Panc1 (cell line): ENCODE results near the gene LSM4. TPM values are rescaled to one million over a fixed set of nuclear protein-coding genes. Genes with fewer than 3 reads are reported as not detected.

Source experiments
- ATAC-seq: fragments of 200-7000 bp; cut with Tn5 transposase; 2 replicates; pipeline ENCODE4 v1.9.1; 2020; ENCODE audit warnings: mild to moderate bottlenecking, moderate library complexity
- BruUV-seq: library from RNA; stranded (reverse); fragments of 400-500 nt; replicated peaks from 2 replicates; lab custom pipeline; 2021; lab: Mats Ljungman, UMichigan
- CTCF ChIA-PET: fragments of 300-600 bp; sonication (Branson Sonifier 250); formaldehyde crosslinking; loops from one replicate; lab custom pipeline; 2022; ENCODE audit warnings: antibody characterized with exemption; lab: Charles Lee
- POLR2A ChIA-PET: fragments of 300-600 bp; sonication (Branson Sonifier 250); formaldehyde crosslinking; loops from one replicate; lab custom pipeline; 2022; ENCODE audit warnings: antibody characterized with exemption; lab: Charles Lee
- DNase-seq: peaks from one replicate; pipeline ENCODE4 v3.0.0-alpha.2; 2010; ENCODE audit warnings: low read depth, low spot score
- H3K27ac ChIP-seq: 2 replicates; pipeline ENCODE4 v1.5.1; 2011; ENCODE audit warnings: mild to moderate bottlenecking, low read length, inconsistent platforms
- H3K27me3 ChIP-seq: fragments of 200-500 bp; sonication (Bioruptor generic); 2 replicates; pipeline ENCODE4 v1.6.0; 2014; ENCODE audit warnings: low read length, inconsistent platforms; ENCODE audit not compliant: control insufficient read depth, insufficient read depth
- H3K36me3 ChIP-seq: fragments of 200-500 bp; sonication (Bioruptor generic); 2 replicates; pipeline ENCODE4 v1.5.1; 2014; ENCODE audit warnings: inconsistent platforms, mild to moderate bottlenecking, low read length, moderate library complexity; ENCODE audit not compliant: control insufficient read depth, insufficient read depth
- H3K4me1 ChIP-seq: 2 replicates; pipeline ENCODE4 v1.5.1; 2011; ENCODE audit warnings: inconsistent platforms, mild to moderate bottlenecking, low read length, moderate library complexity; ENCODE audit not compliant: control insufficient read depth, insufficient read depth
- H3K4me3 ChIP-seq, 2 experiments: 2 replicates each; pipeline ENCODE4 v1.5.1; 2011 to 2012; ENCODE audit warnings: low read depth in 2 of 2, low read length in 2 of 2, mild to moderate bottlenecking in 2 of 2, inconsistent platforms in 1 of 2, moderate library complexity in 1 of 2
- H3K9me3 ChIP-seq: fragments of 200-500 bp; sonication (Bioruptor generic); 2 replicates; pipeline ENCODE4 v1.5.1; 2014; ENCODE audit warnings: low read depth, mild to moderate bottlenecking, inconsistent platforms, low read length, moderate library complexity; ENCODE audit not compliant: control insufficient read depth, insufficient read depth
- POLR2AphosphoS5 ChIP-seq: IDR thresholded peaks from 2 replicates; pipeline ENCODE4 v1.6.1; 2012; ENCODE audit warnings: mild to moderate bottlenecking, low read depth, low read length, moderate library complexity
- SIN3A ChIP-seq: IDR thresholded peaks from 2 replicates; pipeline ENCODE4 v1.6.1; 2012; ENCODE audit warnings: low read depth, mild to moderate bottlenecking, low read length, moderate library complexity, borderline replicate concordance; ENCODE audit not compliant: insufficient read depth
- TCF7L2 ChIP-seq: IDR thresholded peaks from 2 replicates; pipeline ENCODE4 v1.6.1; 2011; ENCODE audit warnings: mild to moderate bottlenecking, low read depth, low read length, inconsistent platforms
- in situ Hi-C: cut with HindIII; loops from 2 replicates; pipeline ENCODE4 v1.10.0; 2016; ENCODE audit warnings: low sequenced_read_pairs, low pct_unique_long_range_greater_than_20kb
- intact Hi-C: fragments of 100-400 bp; cut with micrococcal nuclease; formaldehyde crosslinking; loops from one replicate; pipeline ENCODE4 v1.10.0; 2022; ENCODE audit not compliant: unreplicated experiment
- total RNA-seq: library from RNA; stranded (reverse); gene quantifications from one replicate; pipeline ENCODE4 v1.2.1, GENCODE V29; 2021; ENCODE audit not compliant: unreplicated experiment
- TF ChIP-seq, protein P1 (sequence below): fragments of 450-650 bp; IDR thresholded peaks from 2 replicates; pipeline ENCODE4 v1.5.1; 2017; ENCODE audit warnings: mild to moderate bottlenecking
- TF ChIP-seq, protein P2 (sequence below), 2 experiments: IDR thresholded peaks; 2 replicates each; pipeline ENCODE4 v1.6.1; 2011 to 2012; ENCODE audit warnings: low read depth in 2 of 2, control low read depth in 1 of 2, low read length in 1 of 2, mild to moderate bottlenecking in 1 of 2, moderate library complexity in 1 of 2; ENCODE audit not compliant: insufficient read depth in 1 of 2

Gene LSM4
- total RNA-seq, 1 experiment from 2014 or later: 209 TPM

DNA sequence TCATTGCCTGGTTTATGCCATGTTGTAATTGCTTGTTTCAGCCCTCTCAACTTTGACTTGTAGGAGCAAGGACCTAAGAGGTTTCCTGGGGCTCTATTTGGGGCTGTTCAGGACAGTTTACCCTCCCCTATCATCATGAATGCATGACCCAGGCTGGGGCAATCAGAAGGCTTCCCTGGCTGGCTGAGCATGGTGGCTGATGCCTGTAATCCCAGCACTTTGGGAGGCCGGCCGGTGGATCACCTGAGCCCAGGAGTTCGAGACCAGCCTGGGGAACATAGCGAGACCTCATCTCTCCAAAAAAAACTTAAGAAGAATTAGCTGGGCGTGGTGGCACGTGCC is 6.1 kb upstream of the LSM4 start:
- Histone ChIP-seq H3K4me3 (peak overlapping the region; percentile 31 to 51), H3K27me3 (no peaks in the 10 kb centered on the region), H3K27ac (peak overlapping the region; percentile 84), H3K9me3 (no peaks in the 10 kb centered on the region), H3K36me3 (no peaks in the 10 kb centered on the region), H3K4me1 (peaks cover 7% of the 10 kb centered on the region)
- no peak for TF ChIP-seq TCF7L2
- TF ChIP-seq POLR2AphosphoS5: no peak
- TF ChIP-seq, protein P1, sequence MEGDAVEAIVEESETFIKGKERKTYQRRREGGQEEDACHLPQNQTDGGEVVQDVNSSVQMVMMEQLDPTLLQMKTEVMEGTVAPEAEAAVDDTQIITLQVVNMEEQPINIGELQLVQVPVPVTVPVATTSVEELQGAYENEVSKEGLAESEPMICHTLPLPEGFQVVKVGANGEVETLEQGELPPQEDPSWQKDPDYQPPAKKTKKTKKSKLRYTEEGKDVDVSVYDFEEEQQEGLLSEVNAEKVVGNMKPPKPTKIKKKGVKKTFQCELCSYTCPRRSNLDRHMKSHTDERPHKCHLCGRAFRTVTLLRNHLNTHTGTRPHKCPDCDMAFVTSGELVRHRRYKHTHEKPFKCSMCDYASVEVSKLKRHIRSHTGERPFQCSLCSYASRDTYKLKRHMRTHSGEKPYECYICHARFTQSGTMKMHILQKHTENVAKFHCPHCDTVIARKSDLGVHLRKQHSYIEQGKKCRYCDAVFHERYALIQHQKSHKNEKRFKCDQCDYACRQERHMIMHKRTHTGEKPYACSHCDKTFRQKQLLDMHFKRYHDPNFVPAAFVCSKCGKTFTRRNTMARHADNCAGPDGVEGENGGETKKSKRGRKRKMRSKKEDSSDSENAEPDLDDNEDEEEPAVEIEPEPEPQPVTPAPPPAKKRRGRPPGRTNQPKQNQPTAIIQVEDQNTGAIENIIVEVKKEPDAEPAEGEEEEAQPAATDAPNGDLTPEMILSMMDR: no peak
- TF ChIP-seq, protein P2, sequence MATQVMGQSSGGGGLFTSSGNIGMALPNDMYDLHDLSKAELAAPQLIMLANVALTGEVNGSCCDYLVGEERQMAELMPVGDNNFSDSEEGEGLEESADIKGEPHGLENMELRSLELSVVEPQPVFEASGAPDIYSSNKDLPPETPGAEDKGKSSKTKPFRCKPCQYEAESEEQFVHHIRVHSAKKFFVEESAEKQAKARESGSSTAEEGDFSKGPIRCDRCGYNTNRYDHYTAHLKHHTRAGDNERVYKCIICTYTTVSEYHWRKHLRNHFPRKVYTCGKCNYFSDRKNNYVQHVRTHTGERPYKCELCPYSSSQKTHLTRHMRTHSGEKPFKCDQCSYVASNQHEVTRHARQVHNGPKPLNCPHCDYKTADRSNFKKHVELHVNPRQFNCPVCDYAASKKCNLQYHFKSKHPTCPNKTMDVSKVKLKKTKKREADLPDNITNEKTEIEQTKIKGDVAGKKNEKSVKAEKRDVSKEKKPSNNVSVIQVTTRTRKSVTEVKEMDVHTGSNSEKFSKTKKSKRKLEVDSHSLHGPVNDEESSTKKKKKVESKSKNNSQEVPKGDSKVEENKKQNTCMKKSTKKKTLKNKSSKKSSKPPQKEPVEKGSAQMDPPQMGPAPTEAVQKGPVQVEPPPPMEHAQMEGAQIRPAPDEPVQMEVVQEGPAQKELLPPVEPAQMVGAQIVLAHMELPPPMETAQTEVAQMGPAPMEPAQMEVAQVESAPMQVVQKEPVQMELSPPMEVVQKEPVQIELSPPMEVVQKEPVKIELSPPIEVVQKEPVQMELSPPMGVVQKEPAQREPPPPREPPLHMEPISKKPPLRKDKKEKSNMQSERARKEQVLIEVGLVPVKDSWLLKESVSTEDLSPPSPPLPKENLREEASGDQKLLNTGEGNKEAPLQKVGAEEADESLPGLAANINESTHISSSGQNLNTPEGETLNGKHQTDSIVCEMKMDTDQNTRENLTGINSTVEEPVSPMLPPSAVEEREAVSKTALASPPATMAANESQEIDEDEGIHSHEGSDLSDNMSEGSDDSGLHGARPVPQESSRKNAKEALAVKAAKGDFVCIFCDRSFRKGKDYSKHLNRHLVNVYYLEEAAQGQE (IDR thresholded peaks at IDR 0.05; ENCODE audit: insufficient read depth in 1 of 2, low read depth in 2 of 2, low read length in 1 of 2): no peak
- TF ChIP-seq SIN3A: no peak
- ChIA-PET POLR2A (interaction anchor here (0.6 kb wide), 1 partner anchor 77 kb away, joined by 7 read pairs; no protein-coding TSS in a partner anchor), CTCF (interaction anchor here (0.5 to 2.1 kb wide), 11 partner anchors 10 to 1790 kb away, joined by 3 to 11 read pairs (median 4); partner anchors contain the start of gene JUND)
- intact Hi-C loops: no loop called here
- BruUV-seq: no TSS peak
- DNase-seq (no peak), ATAC-seq (no peak)
- in situ Hi-C loops: no loop called here

DNA sequence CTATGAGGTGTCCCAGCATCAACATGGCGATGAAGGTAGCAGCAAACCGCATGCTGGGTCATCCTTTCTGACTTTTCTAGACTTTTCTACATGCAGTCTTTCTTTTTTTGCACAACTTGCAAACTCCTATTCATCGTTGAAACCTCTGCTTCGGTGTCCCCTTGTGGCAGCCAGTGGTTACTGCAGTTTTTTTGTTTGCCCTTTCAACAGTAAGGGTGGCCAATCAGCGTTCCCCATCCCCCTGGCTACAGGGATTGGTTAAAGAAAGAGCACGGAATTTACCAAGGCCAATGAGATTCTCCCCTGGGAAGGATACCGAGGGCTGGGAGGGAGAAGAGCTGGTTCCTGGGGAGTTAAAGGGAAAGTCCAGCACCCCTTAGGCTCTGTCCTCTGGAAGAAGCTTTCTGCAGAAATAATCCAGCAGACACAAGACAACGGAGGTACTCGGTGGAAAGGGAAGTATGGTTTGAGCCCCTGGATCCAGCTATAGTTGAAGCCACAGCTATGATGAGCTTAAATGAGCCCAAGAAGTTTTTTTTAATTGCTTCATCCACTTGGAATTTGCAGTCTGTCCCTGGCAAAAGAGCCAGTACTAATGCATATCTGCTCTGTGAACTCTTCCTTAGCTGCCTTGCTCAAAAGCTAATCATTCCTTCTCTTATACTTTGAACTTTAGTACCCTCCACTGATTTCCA is 5.6 kb upstream of the LSM4 start:
- Histone ChIP-seq H3K36me3 (no peaks in the 10 kb centered on the region), H3K27me3 (no peaks in the 10 kb centered on the region), H3K4me3 (peak overlapping the region; percentile 31 to 51), H3K27ac (peak overlapping the region; percentile 84), H3K9me3 (no peaks in the 10 kb centered on the region), H3K4me1 (peaks cover 12% of the 10 kb centered on the region)
- DNase-seq (peak; percentile 86), ATAC-seq (peak; percentile 99)
- CTCF ChIA-PET: interaction anchor here (0.5 to 2.1 kb wide), 11 partner anchors 11 to 1790 kb away, joined by 3 to 11 read pairs (median 4); partner anchors contain the start of gene JUND
- in situ Hi-C loops (no loop called here), intact Hi-C loops (no loop called here)
- POLR2A ChIA-PET: interaction anchor here (0.6 kb wide), 1 partner anchor 77 kb away, joined by 7 read pairs; no protein-coding TSS in a partner anchor
- no TSS peak for BruUV-seq
- TF ChIP-seq POLR2AphosphoS5 (peak; percentile 30; the same call in 1 of the 2 replicates), TCF7L2 (no peak)
- TF ChIP-seq, protein P1: peak; percentile 91
